Tibial nerve (tissue), 3 donors: Measurements from ENCODE around the gene NKD2.

ENCODE experiments used
- POLR2A ChIP-seq, 2 donors: fragments of 450-650 bp; IDR thresholded peaks; one replicate each; pipeline ENCODE4 v1.6.1; 2017; ENCODE audit warnings: antibody characterized with exemption in 2 of 2, mild to moderate bottlenecking in 2 of 2, moderate library complexity in 2 of 2
- TF ChIP-seq, protein P1 (sequence below), 5 experiments: fragments of 200-600 bp in 3 of 5; fragments of 450-650 bp in 2 of 5; sonication (generic) in 3 of 5; IDR thresholded peaks; one replicate each; pipeline ENCODE4 v1.5.1; 2016 to 2019; ENCODE audit warnings: antibody characterized with exemption in 5 of 5, mild to moderate bottlenecking in 3 of 5, moderate library complexity in 2 of 5

GRCh38 chr5:1027631-1028441 lies 19.2 kb downstream of the NKD2 start:
- TF ChIP-seq, protein P1, sequence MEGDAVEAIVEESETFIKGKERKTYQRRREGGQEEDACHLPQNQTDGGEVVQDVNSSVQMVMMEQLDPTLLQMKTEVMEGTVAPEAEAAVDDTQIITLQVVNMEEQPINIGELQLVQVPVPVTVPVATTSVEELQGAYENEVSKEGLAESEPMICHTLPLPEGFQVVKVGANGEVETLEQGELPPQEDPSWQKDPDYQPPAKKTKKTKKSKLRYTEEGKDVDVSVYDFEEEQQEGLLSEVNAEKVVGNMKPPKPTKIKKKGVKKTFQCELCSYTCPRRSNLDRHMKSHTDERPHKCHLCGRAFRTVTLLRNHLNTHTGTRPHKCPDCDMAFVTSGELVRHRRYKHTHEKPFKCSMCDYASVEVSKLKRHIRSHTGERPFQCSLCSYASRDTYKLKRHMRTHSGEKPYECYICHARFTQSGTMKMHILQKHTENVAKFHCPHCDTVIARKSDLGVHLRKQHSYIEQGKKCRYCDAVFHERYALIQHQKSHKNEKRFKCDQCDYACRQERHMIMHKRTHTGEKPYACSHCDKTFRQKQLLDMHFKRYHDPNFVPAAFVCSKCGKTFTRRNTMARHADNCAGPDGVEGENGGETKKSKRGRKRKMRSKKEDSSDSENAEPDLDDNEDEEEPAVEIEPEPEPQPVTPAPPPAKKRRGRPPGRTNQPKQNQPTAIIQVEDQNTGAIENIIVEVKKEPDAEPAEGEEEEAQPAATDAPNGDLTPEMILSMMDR (IDR thresholded peaks at IDR 0.05) = no peak
- no peak for TF ChIP-seq POLR2A (IDR thresholded peaks at IDR 0.05)
